SK-N-MC (cell line): ENCODE results near the gene METTL22.

Experiments
- DNase-seq: peaks from one replicate; pipeline ENCODE4 v3.0.0-alpha.2; 2011; ENCODE audit warnings: low read depth, low spot score
- H3K27ac ChIP-seq: fragments of 200-600 bp; sonication (generic); 2 replicates; pipeline ENCODE4 v1.5.1; 2016; ENCODE audit warnings: mixed run types
- H3K36me3 ChIP-seq: fragments of 200-600 bp; sonication (generic); 2 replicates; pipeline ENCODE4 v1.6.1; 2017; ENCODE audit warnings: antibody characterized with exemption, low read length, mixed read lengths; ENCODE audit not compliant: insufficient read depth
- H3K4me3 ChIP-seq: fragments of 200-600 bp; sonication (generic); 2 replicates; pipeline ENCODE4 v1.5.1; 2016
- H3K9ac ChIP-seq: fragments of 200-600 bp; sonication (generic); 2 replicates; pipeline ENCODE4 v1.8.0; 2017; ENCODE audit warnings: mixed run types, mixed read lengths; ENCODE audit not compliant: insufficient read length
- H3K9me3 ChIP-seq: fragments of 200-600 bp; sonication (generic); 2 replicates; pipeline ENCODE4 v1.6.1; 2017; ENCODE audit warnings: low read depth, mild to moderate bottlenecking, antibody characterized with exemption, low read length, moderate library complexity, mixed read lengths
- EZH2 ChIP-seq: fragments of 200-600 bp; sonication (generic); IDR thresholded peaks from one replicate; pipeline ENCODE4 v1.6.1; 2017; ENCODE audit warnings: antibody characterized with exemption
- FOXP2 ChIP-seq: optimal IDR thresholded peaks from 2 replicates; pipeline ENCODE3; 2011; ENCODE audit warnings: mild to moderate bottlenecking, moderate library complexity; ENCODE audit not compliant: insufficient read depth; ENCODE audit errors: extremely low read length, control extremely low read depth
- POLR2AphosphoS5 ChIP-seq: IDR thresholded peaks from 2 replicates; pipeline ENCODE4 v1.6.1; 2012; ENCODE audit warnings: mild to moderate bottlenecking, low read depth, low read length, borderline replicate concordance

The METTL22 gene

GRCh38 chr16:8632675-8633182, 11.2 kb downstream of the METTL22 start:
- no peak for DNase-seq
- Histone ChIP-seq H3K9me3 (no peaks in the 10 kb centered on the region), H3K27ac (no peak overlapping the region), H3K9ac (no peak overlapping the region), H3K36me3 (peaks cover 86% of the 10 kb centered on the region), H3K4me3 (no peak overlapping the region)
- TF ChIP-seq POLR2AphosphoS5 = no peak
- TF ChIP-seq EZH2 = no peak
- TF ChIP-seq FOXP2 = no peak

DNA sequence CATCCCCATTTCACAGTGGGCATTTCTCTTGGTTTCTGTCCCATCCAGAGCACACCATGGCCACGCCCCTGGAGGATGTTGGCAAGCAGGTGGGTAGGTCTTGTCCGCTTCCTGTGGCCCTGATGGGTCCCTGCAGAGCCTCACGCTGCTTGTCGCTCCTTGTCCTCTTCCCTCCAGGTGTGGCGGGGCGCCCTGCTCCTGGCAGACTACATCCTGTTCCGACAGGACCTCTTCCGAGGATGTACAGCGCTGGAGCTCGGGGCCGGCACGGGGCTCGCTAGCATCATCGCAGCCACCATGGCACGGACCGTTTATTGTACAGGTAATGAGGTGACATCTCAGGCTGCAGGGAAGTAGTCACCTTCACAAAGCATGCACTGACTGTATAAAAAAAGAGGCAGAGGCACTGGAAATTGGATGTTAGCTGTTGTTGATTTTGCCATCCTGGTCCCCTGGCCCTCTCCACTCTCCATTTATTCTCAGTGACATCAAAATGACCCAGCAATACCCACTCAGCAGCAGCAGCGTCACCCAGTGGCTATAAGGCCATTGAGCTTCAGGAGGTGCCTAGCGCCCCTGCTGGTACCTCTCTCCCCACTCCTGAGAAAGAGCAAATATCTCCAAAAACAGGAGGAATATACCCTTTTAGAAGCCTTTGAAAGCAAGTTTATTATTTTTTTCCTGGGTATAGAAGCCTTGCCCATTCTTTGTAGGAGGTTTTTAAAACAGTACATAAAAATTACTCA, 13.7 kb downstream of the METTL22 start:
- Histone ChIP-seq H3K9ac (no peak overlapping the region), H3K4me3 (no peak overlapping the region), H3K36me3 (peaks cover 79% of the 10 kb centered on the region), H3K27ac (no peak overlapping the region), H3K9me3 (no peaks in the 10 kb centered on the region)
- no peak for TF ChIP-seq EZH2
- no peak for TF ChIP-seq FOXP2
- no peak for TF ChIP-seq POLR2AphosphoS5
- DNase-seq = no peak

- no peak overlapping the region for H3K9ac ChIP-seq
- peaks cover 81% of the 10 kb centered on the region for H3K36me3 ChIP-seq
- no peak overlapping the region for H3K27ac ChIP-seq
- H3K9me3 ChIP-seq = no peaks in the 10 kb centered on the region
- no peak for DNase-seq
- no peak overlapping the region for H3K4me3 ChIP-seq
- TF ChIP-seq FOXP2 (no peak), EZH2 (no peak), POLR2AphosphoS5 (no peak)
Observed at GRCh38 chr16:8639694-8640093, 18.2 kb downstream of the METTL22 start.

- no peak overlapping the region for H3K9ac ChIP-seq
- H3K27ac ChIP-seq = no peak overlapping the region
- H3K4me3 ChIP-seq = no peak overlapping the region
- TF ChIP-seq EZH2 (no peak), FOXP2 (no peak), POLR2AphosphoS5 (no peak)
- no peak for DNase-seq
- H3K36me3 ChIP-seq = peaks cover 86% of the 10 kb centered on the region
- H3K9me3 ChIP-seq = no peaks in the 10 kb centered on the region
Observed at GRCh38 chr16:8641671-8642070, 20.2 kb downstream of the METTL22 start.

GRCh38 chr16:8642146-8642545, 20.6 kb downstream of the METTL22 start:
- H3K9ac ChIP-seq = no peak overlapping the region
- H3K36me3 ChIP-seq = peaks cover 86% of the 10 kb centered on the region
- no peak for DNase-seq
- no peak overlapping the region for H3K27ac ChIP-seq
- no peak for TF ChIP-seq POLR2AphosphoS5
- TF ChIP-seq FOXP2 = no peak
- TF ChIP-seq EZH2 = no peak
- H3K4me3 ChIP-seq = no peak overlapping the region
- H3K9me3 ChIP-seq = no peaks in the 10 kb centered on the region

DNA sequence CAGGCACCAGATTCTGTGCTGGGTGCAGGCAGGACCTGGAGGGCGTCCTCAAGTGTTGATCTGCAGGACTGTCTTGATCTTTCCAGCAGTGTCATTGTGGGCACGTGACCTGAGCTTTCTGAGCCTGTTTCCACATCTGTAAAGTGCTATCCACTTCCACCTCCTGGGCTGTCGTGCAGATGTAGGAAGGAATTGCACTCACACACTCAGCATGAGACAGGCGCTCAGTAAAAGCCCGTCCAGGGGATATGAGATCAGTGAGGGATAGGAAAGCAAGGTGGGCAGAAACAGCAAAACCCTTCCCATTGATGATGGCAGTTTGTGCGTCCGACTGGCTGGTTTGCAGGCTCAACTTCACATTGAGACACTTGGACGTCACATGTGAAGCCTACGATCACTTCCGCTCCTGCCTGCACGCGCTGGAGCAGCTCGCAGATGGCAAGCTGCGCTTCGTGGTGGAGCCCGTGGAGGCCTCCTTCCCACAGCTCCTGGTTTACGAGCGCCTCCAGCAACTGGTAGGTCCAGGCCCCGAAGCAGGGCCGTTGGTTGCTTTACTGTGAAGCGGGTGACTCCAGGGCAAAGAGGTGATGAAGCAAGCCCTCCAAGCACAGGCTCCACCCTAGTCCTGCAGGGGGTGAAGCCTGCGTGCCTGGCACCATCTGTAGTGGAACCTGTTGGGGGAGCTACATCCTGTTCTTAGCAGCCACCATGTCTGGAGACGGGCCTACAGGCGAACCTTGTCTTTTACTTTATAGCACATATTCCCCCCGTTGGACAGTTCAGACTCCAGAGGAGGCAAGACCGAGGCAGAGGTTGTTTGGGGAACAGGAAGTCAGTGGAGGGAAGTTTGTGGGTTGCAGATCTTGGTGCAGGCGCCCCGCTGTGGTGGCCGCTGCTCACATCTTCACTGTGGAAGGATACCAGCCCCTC, 23.0 kb downstream of the METTL22 start:
- no peak for TF ChIP-seq FOXP2
- TF ChIP-seq POLR2AphosphoS5 = no peak
- TF ChIP-seq EZH2 = no peak
- no peak overlapping the region for H3K9ac ChIP-seq
- peaks cover 79% of the 10 kb centered on the region for H3K36me3 ChIP-seq
- H3K27ac ChIP-seq = no peak overlapping the region
- no peak for DNase-seq
- no peak overlapping the region for H3K4me3 ChIP-seq
- no peaks in the 10 kb centered on the region for H3K9me3 ChIP-seq

DNA sequence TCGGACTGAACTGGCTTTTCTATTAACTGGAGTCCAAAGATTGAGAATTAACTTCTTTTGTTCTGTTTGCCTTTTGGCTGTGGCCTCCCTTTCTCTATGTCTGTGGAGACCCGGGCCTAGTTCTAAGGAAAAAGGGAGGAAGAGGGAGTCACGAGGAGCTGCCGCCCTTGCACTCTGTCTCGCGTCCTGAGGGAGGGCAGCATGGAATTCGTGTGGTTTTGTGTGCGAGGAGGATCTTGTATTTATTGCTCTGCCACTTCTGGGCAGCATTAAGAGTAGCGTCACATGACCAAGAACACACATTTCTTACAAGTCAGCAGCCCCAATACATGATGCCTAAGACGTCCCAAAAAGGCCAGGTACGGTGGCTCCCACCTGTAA, 23.6 kb downstream of the METTL22 start:
- H3K9me3 ChIP-seq = no peaks in the 10 kb centered on the region
- DNase-seq = no peak
- H3K36me3 ChIP-seq = peaks cover 73% of the 10 kb centered on the region
- H3K27ac ChIP-seq = no peak overlapping the region
- no peak overlapping the region for H3K4me3 ChIP-seq
- TF ChIP-seq POLR2AphosphoS5 (no peak), EZH2 (no peak), FOXP2 (no peak)
- no peak overlapping the region for H3K9ac ChIP-seq

DNA sequence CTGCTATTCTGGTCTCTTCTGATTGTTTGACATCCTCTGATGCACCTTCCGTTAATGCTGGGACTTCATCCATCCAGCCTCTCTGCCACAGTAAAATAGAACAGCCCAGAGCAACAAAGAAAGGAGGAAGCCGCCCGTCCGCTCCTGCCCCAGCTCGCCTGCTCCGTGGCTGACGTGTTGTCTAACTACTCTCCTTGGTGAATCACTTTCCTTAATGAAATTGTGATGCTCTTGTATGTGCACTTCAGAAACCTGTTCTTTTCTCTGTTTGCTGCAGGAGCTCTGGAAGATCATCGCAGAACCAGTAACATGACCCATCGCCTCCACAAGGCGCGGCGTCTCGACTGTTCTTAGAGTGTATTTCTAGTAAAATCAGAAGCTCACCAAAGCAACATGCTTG, 24.3 kb downstream of the METTL22 start:
- Histone ChIP-seq H3K27ac (no peak overlapping the region), H3K9me3 (no peaks in the 10 kb centered on the region), H3K4me3 (no peak overlapping the region), H3K9ac (no peak overlapping the region), H3K36me3 (peaks cover 71% of the 10 kb centered on the region)
- no peak for TF ChIP-seq FOXP2
- TF ChIP-seq POLR2AphosphoS5 = no peak
- TF ChIP-seq EZH2 = no peak
- DNase-seq = no peak
